K562 (cell line): ENCODE results near the gene FAM227B.

ENCODE experiments used
- ARHGAP35 ChIP-seq: fragments of 450-650 bp; IDR thresholded peaks from 2 replicates; pipeline ENCODE4 v1.6.1; 2018; ENCODE audit not compliant: partially characterized antibody
- CREB5 ChIP-seq: fragments of 250-450 bp; sonication (Bioruptor Pico); IDR thresholded peaks from 2 replicates; pipeline ENCODE4 v1.5.0; 2020; ENCODE audit warnings: mild to moderate bottlenecking
- CTCF ChIP-seq, 3 experiments: IDR thresholded peaks in 2 of 3; conservative IDR thresholded peaks in 1 of 3; 2 replicates each; pipeline ENCODE4 v1.5.1; 2011 to 2012; ENCODE audit warnings: low read length in 3 of 3, mild to moderate bottlenecking in 3 of 3, control low read depth in 2 of 3, improper control_type of control experiment in 1 of 3, inconsistent platforms in 1 of 3, low read depth in 1 of 3, mixed read lengths in 1 of 3, moderate library complexity in 1 of 3; ENCODE audit not compliant: insufficient read depth in 2 of 3
- FOXM1 ChIP-seq, 2 experiments: fragments of 450-650 bp in 1 of 2; sonication (generic) in 1 of 2; formaldehyde crosslinking in 1 of 2; IDR thresholded peaks; 2 replicates each; pipeline versions ENCODE4 v1.6.1 to v1.9.0; 2017 to 2022; ENCODE audit warnings: low read depth in 2 of 2, mild to moderate bottlenecking in 2 of 2, missing genetic modification reagents in 1 of 2, moderate library complexity in 1 of 2
- HDAC6 ChIP-seq: IDR thresholded peaks from 2 replicates; pipeline ENCODE4 v1.6.1; 2012; ENCODE audit warnings: low read depth, mild to moderate bottlenecking, control low read depth, inconsistent platforms, low read length, moderate library complexity
- MYNN ChIP-seq, 2 experiments: sonication (generic); formaldehyde crosslinking in 1 of 2; IDR thresholded peaks; 2 replicates each; pipeline versions ENCODE4 v1.5.0 to v1.6.1; 2016 to 2020; ENCODE audit warnings: antibody characterized with exemption in 1 of 2, missing genetic modification reagents in 1 of 2
- NFXL1 ChIP-seq: fragments of 450-650 bp; formaldehyde crosslinking; IDR thresholded peaks from 2 replicates; pipeline ENCODE4 v1.4.0; 2021; ENCODE audit warnings: mild to moderate bottlenecking
- NRF1 ChIP-seq, 2 experiments: fragments of 450-650 bp; IDR thresholded peaks in 1 of 2; conservative IDR thresholded peaks in 1 of 2; 2 replicates each; pipeline ENCODE4 v1.6.1; 2014; ENCODE audit warnings: mild to moderate bottlenecking in 2 of 2
- POLR2A ChIP-seq: fragments of 450-650 bp; conservative IDR thresholded peaks from 2 replicates; pipeline ENCODE4 v1.6.1; 2016
- POLR2AphosphoS5 ChIP-seq: IDR thresholded peaks from 2 replicates; pipeline ENCODE4 v1.6.1; 2011; ENCODE audit warnings: mild to moderate bottlenecking, low read depth, low read length, moderate library complexity; ENCODE audit not compliant: control insufficient read depth, insufficient read depth
- SIN3A ChIP-seq, 2 experiments: fragments of 150-350 bp in 1 of 2; IDR thresholded peaks; 2 replicates each; pipeline ENCODE4 v1.6.1; 2011 to 2016; ENCODE audit warnings: borderline replicate concordance in 2 of 2, low read depth in 2 of 2, low read length in 2 of 2, mild to moderate bottlenecking in 2 of 2, moderate library complexity in 2 of 2; ENCODE audit not compliant: control insufficient read depth in 1 of 2
- SREBF2 ChIP-seq: sonication (generic); formaldehyde crosslinking; IDR thresholded peaks from 2 replicates; pipeline ENCODE4 v1.4.0; 2020; ENCODE audit warnings: mild to moderate bottlenecking, missing genetic modification reagents
- ZFX ChIP-seq: sonication (generic); formaldehyde crosslinking; IDR thresholded peaks from 2 replicates; pipeline ENCODE4 v1.8.0; 2022; ENCODE audit warnings: mild to moderate bottlenecking, missing genetic modification reagents, moderate library complexity

- TF ChIP-seq CTCF (IDR thresholded peaks at IDR 0.05 in 2 of 3, conservative IDR thresholded peaks at IDR 0.05 in 1 of 3; ENCODE audit: insufficient read depth in 2 of 3, low read depth in 1 of 3, low read length in 3 of 3) (no peak), SREBF2 (CRISPR knock-in tag) (no peak), NRF1 (conservative IDR thresholded peaks at IDR 0.05 in 1 of 2, IDR thresholded peaks at IDR 0.05 in 1 of 2) (no peak), HDAC6 (no peak), ZFX (CRISPR knock-in tag) (no peak), ARHGAP35 (no peak), CREB5 (CRISPR knock-in tag) (no peak), MYNN (IDR thresholded peaks at IDR 0.05) (no peak), MYNN (CRISPR knock-in tag; IDR thresholded peaks at IDR 0.05) (no peak), SIN3A (IDR thresholded peaks at IDR 0.05; ENCODE audit: borderline replicate concordance in 2 of 2, control insufficient read depth in 1 of 2, low read depth in 2 of 2, low read length in 2 of 2) (no peak), POLR2A (no peak), POLR2AphosphoS5 (no peak), NFXL1 (no peak), FOXM1 (IDR thresholded peaks at IDR 0.05; ENCODE audit: low read depth) (no peak), FOXM1 (CRISPR knock-in tag; IDR thresholded peaks at IDR 0.05; ENCODE audit: low read depth) (no peak)
Observed at GRCh38 chr15:49387471-49387870, 233.1 kb downstream of the FAM227B start.
